OCI-LY3 (cell line): ENCODE results near the gene UBAC2.

Source experiments
- CTCF ChIP-seq: fragments of 200-600, 300-600 bp; sonication (generic); IDR thresholded peaks from 2 replicates; pipeline ENCODE4 v1.5.1; 2014; ENCODE audit warnings: antibody characterized with exemption, low read length, low read depth
- EZH2phosphoT487 ChIP-seq: fragments of 200-600 bp; shearing (Covaris generic); IDR thresholded peaks from 2 replicates; pipeline ENCODE4 v1.6.1; 2018; ENCODE audit warnings: antibody characterized with exemption, mixed run types, low read depth

- TF ChIP-seq CTCF (no peak), EZH2phosphoT487 (no peak)
Measured at GRCh38 chr13:99268822-99269221, 68.2 kb downstream of the UBAC2 start.
